Measurements from ENCODE around the gene CHAF1B.

CHAF1B gene

GRCh38 chr21:36427502-36427901 lies 42.3 kb downstream of the CHAF1B start:
- Histone ChIP-seq H3K27me3 (no peaks in the 10 kb centered on the region), H3K4me1 (no peaks in the 10 kb centered on the region; the same call in 1 of the 2 replicates), H3K9me3 (no peaks in the 10 kb centered on the region), H3K36me3 (no peaks in the 10 kb centered on the region), H3K4me3 (ENCODE audit: low read depth, low read length) (no peak overlapping the region)
- TF ChIP-seq, protein P1, sequence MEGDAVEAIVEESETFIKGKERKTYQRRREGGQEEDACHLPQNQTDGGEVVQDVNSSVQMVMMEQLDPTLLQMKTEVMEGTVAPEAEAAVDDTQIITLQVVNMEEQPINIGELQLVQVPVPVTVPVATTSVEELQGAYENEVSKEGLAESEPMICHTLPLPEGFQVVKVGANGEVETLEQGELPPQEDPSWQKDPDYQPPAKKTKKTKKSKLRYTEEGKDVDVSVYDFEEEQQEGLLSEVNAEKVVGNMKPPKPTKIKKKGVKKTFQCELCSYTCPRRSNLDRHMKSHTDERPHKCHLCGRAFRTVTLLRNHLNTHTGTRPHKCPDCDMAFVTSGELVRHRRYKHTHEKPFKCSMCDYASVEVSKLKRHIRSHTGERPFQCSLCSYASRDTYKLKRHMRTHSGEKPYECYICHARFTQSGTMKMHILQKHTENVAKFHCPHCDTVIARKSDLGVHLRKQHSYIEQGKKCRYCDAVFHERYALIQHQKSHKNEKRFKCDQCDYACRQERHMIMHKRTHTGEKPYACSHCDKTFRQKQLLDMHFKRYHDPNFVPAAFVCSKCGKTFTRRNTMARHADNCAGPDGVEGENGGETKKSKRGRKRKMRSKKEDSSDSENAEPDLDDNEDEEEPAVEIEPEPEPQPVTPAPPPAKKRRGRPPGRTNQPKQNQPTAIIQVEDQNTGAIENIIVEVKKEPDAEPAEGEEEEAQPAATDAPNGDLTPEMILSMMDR (IDR thresholded peaks at IDR 0.05; ENCODE audit: low read depth, low read length), result no peak
- DNase-seq, result no peak

- Histone ChIP-seq H3K36me3 (no peaks in the 10 kb centered on the region), H3K27me3 (no peaks in the 10 kb centered on the region), H3K9me3 (no peaks in the 10 kb centered on the region), H3K4me1 (no peaks in the 10 kb centered on the region), H3K4me3 (ENCODE audit: low read depth, low read length) (no peak overlapping the region)
- TF ChIP-seq, protein P1 (IDR thresholded peaks at IDR 0.05; ENCODE audit: low read depth, low read length), result no peak
- DNase-seq, result no peak
Measured at GRCh38 chr21:36428761-36429432, 43.7 kb downstream of the CHAF1B start.

DNA sequence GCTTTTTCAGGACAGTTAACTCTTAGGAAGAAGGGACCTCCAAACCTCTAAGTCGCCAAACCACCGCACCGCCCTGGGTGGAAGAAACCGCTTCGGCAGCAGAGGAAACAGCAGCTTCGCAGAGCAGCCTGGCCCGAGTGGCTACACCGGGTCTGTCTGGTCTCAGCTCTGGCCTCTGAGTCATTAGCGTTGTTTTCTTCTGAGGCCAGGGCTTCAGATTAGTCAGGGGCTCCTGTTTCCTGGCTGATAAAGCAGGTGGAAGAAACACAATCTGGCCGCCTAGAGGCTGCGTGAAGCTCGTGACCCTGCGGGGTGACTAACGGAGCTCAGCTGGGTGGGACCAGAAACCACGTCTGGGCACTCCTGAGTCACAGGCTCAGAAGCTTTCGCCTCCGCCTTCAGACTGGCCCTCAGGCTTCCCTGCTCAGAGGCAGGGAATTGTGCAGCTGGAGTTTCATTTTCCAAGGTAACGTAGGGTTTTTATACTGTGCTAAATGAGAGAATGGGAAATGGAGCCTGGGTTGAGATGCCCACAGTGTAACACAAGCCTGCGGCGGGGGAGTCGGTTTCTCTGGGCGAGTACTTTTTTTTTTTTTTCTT lies 44.9 kb downstream of the CHAF1B start:
- peak; percentile 82 for DNase-seq
- Histone ChIP-seq H3K9me3 (no peaks in the 10 kb centered on the region), H3K27me3 (no peaks in the 10 kb centered on the region), H3K4me3 (ENCODE audit: low read depth, low read length) (peak overlapping the region; percentile 45), H3K36me3 (no peaks in the 10 kb centered on the region), H3K4me1 (no peaks in the 10 kb centered on the region)
- TF ChIP-seq, protein P1 (IDR thresholded peaks at IDR 0.05; ENCODE audit: low read depth, low read length), result peak; percentile 29

- TF ChIP-seq, protein P1 (IDR thresholded peaks at IDR 0.05; ENCODE audit: low read depth, low read length), result no peak
- Histone ChIP-seq H3K4me1 (no peaks in the 10 kb centered on the region), H3K9me3 (no peaks in the 10 kb centered on the region), H3K4me3 (ENCODE audit: low read depth, low read length) (no peak overlapping the region), H3K36me3 (no peaks in the 10 kb centered on the region), H3K27me3 (no peaks in the 10 kb centered on the region)
- DNase-seq, result no peak
Measured at GRCh38 chr21:36430841-36431240, 45.6 kb downstream of the CHAF1B start.

DNA sequence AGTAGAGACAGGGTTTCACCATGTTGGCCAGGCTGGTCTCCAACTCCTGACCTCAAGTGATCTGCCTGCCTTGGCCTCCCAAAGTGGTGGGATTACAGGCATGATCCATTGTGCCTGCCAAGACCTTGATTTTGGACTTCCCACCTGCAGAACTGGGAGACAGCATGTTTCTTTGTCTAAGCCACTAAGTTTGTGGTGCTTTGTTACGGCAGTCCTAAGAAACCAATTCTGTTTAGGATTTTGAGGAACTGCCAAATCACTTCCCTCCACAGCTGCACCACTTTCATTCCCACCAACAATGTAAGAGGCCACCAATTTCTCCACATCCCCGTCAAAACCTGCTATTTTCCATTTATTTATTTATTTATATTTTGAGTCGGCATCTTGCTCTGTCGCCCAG lies 46.1 kb downstream of the CHAF1B start:
- no peaks in the 10 kb centered on the region for H3K27me3 ChIP-seq
- H3K9me3 ChIP-seq, result no peaks in the 10 kb centered on the region
- H3K36me3 ChIP-seq, result no peaks in the 10 kb centered on the region
- TF ChIP-seq, protein P1 (IDR thresholded peaks at IDR 0.05; ENCODE audit: low read depth, low read length), result no peak
- no peak overlapping the region for H3K4me3 ChIP-seq (ENCODE audit: low read depth, low read length)
- no peaks in the 10 kb centered on the region for H3K4me1 ChIP-seq
- DNase-seq, result no peak

DNA sequence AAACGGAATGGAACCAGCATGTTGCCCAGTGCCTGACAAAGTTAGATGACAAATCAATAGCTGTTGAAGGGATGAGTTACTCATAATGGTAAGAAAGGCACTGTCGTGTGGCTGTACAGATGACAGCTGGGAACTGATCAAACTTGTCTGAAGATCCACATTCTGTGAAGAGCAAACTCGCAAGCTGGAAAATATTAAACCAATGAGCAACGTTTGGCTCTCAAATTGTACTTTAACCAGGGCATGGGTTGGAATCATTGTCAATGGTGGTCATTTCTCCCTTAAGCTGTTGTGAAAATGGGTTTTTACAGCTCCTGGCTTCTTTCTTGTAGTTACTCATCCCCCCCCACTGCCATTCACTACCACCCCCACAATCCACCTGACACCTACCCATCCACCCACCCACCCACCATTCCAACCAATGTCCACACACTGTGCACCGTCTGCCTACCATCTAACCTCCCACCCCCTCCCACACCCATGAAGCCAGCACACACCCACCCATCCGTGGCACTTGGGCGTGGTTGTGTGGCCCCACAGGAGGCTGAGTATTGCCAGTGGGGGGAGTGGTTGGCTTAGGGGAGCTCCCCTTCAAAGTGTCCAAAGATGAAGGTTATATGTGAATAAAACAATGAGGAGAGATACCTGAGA lies 48.0 kb downstream of the CHAF1B start:
- DNase-seq, result no peak
- TF ChIP-seq, protein P1 (IDR thresholded peaks at IDR 0.05; ENCODE audit: low read depth, low read length), result no peak
- Histone ChIP-seq H3K27me3 (no peaks in the 10 kb centered on the region), H3K4me3 (ENCODE audit: low read depth, low read length) (no peak overlapping the region), H3K4me1 (no peaks in the 10 kb centered on the region), H3K9me3 (no peaks in the 10 kb centered on the region), H3K36me3 (no peaks in the 10 kb centered on the region)
